ENCODE results near the gene PROSER1.
"Not testable (repeated sequence)": the region's sequence is repeated elsewhere in the genome, so short reads cannot be mapped to it uniquely, and the experiment has no call there.

Gene PROSER1

DNA sequence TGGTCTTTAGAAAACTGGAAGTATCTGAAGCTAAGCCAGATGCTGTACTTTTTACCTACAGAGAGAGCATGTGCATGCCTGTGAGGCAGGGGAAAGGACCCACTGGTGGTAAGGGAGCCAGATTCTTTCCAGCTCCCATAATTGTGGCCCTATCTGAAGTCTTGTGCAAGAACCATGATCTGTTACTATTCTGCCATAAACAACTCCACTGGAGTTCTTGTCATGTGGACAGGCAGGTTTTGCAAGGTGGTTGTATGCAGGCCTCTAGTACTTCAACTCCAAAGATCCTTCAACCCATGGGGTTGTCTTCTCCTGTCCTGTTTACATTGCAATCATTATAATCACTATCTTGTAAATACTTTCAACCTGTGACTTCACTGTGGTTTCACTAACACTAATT is 14.1 kb downstream of the PROSER1 start:
- peak; percentile 12 for DNase-seq (ENCODE audit: low read depth)

DNA sequence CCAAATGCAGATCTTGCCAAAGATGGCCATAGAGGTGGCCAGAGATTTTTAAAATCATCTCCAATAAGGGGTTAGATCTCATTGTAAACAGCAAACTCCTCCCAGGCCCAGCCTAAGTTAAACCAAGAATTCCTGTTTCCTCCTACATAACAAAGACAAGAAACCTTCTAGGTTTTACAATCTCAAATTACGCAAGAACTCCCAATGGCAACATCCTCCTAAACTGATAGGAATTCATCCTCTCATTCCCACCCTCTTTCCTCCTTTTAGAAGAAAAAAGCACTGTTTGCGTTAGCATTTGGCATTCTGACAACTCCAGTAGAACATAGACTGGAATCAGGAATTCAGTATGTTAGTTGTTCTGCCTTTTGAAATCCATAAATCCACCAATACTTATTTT is 14.6 kb downstream of the PROSER1 start:
- peak; percentile 48 for DNase-seq (ENCODE audit: low read depth)

DNA sequence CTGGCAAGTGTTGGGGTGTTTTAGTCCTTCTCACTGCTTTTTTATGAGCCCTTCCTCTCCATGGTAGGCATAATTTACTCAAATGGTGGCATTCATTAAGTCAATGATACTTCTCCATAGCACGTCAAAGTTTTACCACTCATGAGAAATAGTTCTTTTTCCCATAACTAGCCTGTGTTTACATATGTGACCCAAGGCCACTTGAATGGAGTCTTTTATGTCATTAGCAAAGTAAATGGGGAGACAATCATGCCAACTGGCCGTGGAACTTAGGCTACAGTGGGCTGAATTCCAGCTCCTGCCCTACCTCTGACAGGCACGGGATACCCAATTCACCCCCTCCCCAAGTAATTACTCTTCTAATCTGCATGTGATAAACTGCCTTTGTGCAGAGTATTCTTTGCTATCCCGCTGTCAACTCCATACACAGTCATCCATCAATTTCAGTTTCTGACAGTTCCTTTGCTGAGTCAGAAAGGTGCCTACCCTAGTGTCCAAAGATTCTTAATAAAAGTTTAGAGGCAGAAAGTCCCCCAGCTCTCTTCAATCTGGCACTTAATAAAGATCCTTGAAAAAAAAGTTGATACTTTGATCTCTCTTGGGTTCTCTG is 16.9 kb downstream of the PROSER1 start:
- no peak for DNase-seq (ENCODE audit: low read depth)

DNA sequence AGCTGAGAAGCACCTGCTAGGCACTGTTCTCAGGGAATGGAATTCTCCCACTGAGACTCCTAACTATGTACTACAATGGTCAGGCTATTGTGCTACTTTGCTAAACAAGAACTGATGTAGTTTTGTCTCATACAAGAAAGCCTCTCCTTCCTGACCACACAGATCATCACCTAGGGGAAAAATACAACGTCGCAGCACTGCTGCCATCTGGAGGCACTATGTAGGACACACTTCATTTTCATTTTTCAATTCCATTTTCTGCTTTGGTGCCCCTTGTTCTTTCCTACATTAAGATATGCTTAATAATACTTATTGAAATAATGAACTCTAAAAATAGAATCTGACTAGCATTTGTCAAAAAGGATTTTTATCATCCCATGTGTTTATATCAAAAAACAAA is 21.1 kb downstream of the PROSER1 start:
- DNase-seq (ENCODE audit: low read depth), result no peak

DNA sequence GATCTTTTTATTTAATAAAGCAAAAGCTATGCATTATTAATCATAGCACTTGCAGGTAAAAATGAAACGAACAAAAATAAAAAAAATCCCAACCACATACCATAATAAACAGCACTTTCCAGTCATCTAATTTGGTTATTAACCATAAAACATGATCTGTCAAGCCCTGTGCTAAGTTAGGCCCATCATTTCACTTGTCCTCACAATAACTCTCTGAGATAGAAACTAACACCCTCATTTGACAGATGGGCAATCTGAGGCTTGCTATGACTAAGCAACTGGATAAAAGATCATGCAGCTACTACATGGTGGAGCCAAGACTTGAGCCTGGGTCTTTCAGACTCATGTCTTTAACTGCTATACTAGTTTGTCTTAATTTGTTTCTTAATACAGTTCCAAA is 21.8 kb downstream of the PROSER1 start:
- no peak for DNase-seq (ENCODE audit: low read depth)

DNA sequence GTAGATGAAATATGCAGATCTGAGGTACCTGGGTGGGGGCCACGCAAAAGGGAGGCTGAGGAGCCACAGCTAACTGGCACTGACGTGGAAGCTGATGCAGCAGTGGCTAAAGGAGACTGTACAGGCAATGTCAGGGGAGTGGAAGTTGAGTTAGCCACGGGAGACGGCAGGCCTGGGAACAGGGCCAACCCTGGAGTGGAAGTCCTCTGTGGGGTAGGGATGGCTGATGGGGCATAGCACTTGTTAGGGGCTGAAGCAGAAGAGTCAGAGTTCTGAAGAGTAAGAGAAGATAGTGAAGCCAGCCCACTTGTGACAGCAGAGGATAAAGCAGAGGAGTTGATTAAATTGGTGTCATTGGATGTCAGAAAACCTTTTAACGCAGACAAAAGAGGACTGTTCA is 24.4 kb downstream of the PROSER1 start:
- no peak for DNase-seq (ENCODE audit: low read depth)

DNA sequence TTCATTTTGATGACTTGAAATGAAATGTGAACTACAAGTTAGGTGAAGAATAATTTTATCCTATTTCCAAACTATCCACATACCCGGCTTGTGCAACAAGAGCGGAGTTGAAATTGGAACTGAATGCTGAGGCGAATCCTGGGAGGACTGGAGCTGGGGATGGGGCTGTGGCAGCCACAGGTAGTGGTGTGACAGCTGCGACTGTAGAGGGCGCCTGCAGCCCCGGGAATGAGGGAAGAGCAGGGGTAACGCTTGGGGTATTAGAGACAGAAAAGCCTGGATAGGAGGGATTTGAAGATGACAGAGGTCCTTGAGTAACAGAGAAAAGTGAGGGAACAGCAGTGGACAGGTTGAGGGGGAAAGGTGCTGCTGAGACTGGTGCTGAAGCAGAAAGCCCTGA is 25.3 kb downstream of the PROSER1 start:
- DNase-seq (ENCODE audit: low read depth), result no peak

DNA sequence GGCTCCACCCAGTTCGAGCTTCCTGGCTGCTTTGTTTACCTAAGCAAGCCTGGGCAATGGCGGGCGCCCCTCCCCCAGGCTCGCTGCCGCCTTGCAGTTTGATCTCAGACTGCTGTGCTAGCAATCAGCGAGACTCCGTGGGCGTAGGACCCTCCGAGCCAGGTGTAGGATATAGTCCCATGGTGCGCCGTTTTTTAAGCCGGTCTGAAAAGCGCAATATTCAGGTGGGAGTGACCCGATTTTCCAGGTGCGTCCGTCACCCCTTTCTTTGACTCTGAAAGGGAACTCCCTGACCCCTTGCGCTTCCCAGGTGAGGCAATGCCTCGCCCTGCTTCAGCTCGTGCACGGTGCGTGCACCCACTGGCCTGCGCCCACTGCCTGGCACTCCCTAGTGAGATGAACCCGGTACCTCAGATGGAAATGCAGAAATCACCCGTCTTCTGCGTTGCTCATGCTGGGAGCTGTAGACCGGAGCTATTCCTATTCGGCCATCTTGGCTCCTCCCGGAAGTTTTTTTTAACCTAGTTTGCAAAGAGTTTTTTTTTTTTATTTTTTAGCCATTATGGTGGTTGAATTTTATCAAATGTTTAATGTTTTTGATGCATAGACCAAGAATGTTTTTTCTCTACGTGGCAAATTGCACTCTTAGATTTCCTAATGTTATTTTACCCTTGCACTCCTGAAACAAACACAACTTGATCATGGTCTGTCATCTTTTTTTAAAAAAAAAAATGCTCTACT is 31.3 kb downstream of the PROSER1 start:
- DNase-seq (ENCODE audit: low read depth), result not testable (repeated sequence)

DNA sequence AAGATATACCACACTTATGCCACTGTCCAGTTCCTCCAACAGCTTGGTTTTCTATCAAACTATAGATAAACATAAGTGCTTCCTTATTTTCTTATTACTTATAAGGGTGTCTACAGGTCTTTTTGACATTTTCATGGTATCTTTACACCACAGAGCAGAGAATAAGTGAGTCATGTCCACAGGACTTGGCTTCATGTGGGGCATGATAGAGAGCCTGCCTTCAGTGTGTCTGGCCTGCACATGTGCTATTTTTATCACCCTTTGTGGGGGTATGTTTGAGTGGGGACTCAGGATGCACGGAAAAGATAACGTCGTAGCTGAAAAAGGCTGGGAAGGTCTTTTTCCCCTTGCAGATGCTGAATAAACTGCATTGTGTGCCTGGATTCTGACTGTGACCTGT is 39.1 kb downstream of the PROSER1 start:
- no peak for DNase-seq (ENCODE audit: low read depth)

DNA sequence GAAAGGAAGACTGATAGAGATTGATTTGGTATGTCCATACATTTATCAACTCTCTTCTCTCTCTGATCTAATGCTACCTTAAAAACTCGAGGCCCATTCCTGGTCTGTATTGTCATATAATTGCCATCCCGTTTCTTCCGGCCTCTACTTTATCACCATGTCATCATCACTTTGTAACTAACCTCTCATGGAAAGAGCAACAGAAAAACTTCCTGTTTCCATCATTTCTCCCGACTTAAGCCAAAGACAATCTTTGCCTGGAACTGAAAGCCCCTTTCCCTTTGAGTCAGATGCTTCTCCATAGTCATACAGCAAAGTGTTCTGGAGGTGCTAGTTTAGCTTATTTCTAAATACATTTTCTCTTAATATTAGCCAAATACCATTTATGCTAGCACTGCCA is 44.5 kb downstream of the PROSER1 start:
- DNase-seq (ENCODE audit: low read depth), result no peak

DNA sequence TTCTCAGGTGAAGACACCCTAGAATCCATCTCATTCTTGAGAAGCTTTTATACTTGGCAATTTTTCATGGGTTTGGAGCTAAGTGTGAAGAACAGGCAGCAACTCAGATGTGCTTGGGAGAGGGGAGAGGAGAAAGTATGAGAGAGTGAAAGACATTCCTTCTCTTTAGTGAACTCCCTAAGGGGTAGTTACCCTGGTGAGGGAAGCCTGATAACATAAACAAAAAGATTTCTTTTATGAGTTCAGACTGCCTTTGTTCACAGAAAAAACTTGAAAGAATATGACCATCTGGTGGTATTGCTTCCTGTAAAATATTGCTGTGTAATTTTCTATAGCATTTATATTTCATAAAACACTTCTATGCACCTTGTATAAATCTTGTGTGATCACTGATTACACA is 47.2 kb downstream of the PROSER1 start, which contains the start of gene STOML3:
TSS of gene STOML3 (minus strand) at position 139 of the 400 bp plus-strand sequence. CDS start at position 29, 110 bp downstream.
- DNase-seq (ENCODE audit: low read depth), result no peak

DNA sequence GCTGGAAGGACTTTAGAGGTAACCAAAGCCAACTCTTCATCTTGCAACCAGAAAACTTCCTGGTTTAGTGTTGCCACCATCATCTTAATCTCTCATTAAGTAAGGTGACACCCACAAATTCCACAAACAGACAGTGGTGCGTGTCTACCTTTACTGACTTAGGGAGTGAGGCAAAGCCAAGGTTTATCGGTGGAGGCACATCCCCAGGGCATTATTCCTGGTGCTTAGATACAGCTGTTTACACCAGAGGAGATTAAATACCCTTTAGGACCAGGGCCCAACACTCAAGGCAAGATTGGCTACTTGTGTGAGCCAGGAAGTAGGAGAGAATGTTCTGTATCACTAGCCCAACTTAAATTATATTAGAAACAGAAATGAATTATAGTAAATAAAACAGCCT is 56.8 kb downstream of the PROSER1 start:
- DNase-seq (ENCODE audit: low read depth), result no peak

DNA sequence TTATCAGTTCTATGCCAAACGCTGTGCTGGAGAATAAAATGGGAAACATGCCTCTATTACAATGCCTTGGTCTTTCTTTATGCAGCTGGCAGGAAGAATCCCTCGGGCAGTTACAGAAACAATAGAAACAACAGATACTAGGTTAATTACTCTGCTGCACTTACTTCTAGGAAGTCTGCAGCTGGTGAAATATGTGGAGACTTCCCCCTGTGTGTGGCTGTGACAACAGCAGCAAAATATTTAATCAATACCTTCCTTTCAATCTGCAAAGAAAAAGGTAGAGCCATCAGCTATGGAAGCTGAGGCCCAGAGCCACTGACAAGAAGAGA is 57.2 kb downstream of the PROSER1 start:
- DNase-seq (ENCODE audit: low read depth), result no peak

DNA sequence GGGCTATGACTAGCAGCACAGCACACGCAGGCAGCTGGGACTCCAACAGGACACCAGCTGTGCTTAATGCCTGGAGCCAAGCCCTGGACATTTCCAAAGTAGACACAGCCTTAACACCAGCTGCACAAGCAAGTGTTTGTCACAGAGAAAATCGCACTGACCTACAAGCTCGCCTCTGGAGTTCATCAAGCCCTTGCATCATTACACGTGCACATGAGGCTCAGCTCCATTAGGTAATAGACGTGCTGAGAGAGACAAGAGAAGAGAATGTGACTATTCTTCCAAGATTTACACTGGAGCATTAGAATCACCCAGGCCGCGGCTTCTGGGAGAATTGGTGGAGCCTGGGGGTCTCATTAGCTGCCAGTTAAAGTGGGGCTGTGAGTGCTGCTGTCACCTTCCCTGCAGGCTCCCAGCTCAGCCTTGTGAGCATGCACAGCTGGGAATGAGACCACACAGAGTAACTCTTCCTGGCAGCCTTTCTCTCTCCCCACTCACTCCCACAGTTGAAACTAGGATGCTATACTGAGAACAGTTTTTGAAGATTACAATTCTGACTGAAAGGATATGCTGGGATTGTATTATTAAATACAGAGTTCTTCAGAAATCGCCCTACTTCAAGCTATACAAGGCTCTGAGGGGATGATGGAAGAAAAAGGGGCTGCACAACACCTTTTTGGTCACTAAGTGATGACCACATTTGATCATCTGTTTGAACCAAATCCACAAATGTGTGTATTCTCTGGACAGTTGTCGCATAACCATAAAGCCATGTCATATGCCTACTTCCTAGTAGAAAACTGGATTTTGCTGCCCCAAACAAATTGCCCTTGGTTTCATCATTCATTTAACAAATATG is 57.8 kb downstream of the PROSER1 start:
- no peak for DNase-seq (ENCODE audit: low read depth)

DNA sequence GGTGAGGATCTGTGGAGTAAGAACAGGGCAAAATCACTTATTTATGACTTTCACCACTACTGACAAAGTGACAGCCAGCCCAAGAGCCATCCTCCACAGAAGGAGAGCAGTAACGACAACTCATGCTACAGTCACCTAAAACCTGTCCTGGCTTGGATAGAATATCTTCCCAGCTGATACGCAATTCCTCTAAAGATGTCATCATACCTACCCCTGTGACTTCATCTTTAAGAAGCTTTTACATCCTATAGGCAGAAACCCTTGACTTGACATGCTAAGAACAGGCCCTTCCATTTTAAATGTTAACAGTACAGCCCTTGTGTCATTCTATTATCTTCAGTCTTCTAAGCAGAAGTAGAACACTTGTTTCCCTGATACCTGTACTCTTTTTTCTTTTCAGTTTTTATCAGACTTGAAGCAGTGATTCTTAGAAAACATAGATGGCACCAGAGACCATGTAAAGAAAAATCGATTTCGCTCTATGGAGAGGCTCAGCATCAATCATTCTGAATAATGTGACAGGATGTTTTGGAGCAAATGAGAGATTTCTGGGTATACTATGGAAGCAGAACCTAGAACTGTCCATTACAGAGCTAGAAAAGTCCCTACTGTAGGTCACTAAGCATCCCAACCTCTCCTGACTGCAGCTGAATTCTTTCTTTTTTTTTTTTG is 67.4 kb downstream of the PROSER1 start:
- no peak for DNase-seq (ENCODE audit: low read depth)

DNA sequence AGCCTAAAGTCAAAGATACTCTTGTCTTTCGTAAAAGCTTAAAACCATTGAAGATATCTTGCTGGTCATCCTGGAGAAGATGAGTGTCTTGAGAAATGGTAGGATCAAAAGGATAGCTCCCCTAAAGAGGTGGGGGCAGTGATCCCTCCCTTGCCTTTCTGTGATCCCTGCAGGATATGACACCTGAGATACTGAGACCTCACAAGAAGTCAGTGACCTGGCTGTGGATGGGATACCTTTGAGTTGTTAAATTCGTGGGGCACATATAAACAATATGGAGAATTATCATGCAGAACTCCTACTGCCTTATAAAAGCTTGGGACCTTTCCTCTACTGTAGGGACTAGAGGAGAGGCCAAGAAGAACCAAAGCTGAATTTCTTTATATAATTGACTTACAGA is 68.7 kb downstream of the PROSER1 start:
- no peak for DNase-seq (ENCODE audit: low read depth)

DNA sequence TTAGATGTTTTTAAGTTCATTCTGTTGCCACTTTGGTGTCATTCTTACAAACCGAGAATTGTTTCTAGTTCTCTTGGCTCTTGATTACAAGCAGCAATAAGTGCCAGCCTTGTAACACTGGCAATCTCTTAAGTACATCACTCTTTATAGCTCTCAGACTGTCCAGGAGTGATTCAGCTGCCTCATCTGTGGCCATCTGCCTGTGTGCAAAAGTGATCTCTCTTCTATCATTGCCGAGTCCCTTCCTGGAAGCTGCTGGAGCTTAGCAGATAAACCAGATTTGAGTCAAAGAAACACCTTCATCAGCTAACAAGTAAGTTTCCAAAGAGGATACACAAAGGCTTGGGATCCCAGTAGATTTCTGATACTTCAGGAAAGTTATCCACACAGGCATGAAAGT is 70.4 kb downstream of the PROSER1 start:
- no peak for DNase-seq (ENCODE audit: low read depth)

DNA sequence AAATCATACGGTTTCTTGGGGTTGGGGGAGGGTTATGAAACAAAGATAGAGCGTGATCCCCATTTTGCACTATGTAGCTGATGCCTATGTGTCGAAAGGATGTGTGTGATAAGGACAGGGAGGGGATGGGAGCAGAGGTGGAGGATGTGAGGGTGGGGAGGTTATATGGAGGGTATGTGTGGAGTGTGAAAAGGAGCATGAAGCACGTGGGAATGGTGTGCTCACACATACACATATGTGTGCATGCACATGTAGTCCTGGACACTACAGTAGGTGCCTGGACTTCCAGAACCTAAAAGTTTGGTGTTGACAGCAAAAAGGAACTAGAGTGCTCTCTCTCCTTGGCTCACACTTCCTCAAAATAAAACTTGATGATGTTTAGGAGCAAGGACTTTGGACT is 72.6 kb downstream of the PROSER1 start:
- DNase-seq (ENCODE audit: low read depth), result no peak

DNA sequence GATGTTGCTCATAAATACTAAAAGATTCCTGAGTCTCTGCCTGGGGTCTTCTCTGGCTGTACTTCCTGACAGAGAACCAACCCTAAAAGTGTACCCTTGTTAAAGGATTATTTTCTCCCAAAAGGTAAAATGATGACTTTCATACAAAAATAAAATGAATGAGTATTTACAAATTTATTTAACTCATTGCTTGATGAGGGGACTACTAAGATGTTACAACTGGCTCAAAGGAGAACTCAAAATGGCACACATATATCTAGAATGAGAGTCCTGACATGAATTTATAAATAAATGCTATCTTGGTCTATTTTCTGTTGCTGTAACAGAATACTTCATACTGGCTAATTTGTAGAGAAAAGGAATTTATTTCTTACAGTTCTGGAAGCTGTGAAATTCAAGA is 77.7 kb downstream of the PROSER1 start:
- no peak for DNase-seq (ENCODE audit: low read depth)

Measured in EH (cell line).